ENCODE data around the gene SCIN.
"Not testable (repeated sequence)": the region's sequence is repeated elsewhere in the genome, so short reads cannot be mapped to it uniquely, and the experiment has no call there.

The SCIN gene

GRCh38 chr7:12647364-12648219, 77.1 kb downstream of the SCIN start:
- no peak for DNase-seq (ENCODE audit: low spot score)

- no peak for DNase-seq (ENCODE audit: low spot score)
These were observed 78.3 kb downstream of the SCIN start for GRCh38 chr7:12648704-12649261.

GRCh38 chr7:12649348-12649747, 78.8 kb downstream of the SCIN start:
- no peak for DNase-seq (ENCODE audit: low spot score)

GRCh38 chr7:12650080-12650479, 79.6 kb downstream of the SCIN start:
- no peak for DNase-seq (ENCODE audit: low spot score)

GRCh38 chr7:12653110-12653509, 82.6 kb downstream of the SCIN start:
- DNase-seq (ENCODE audit: low spot score): no peak

- DNase-seq (ENCODE audit: low spot score): no peak
These were observed 83.0 kb downstream of the SCIN start for GRCh38 chr7:12653518-12653917.

GRCh38 chr7:12655161-12655560, 84.6 kb downstream of the SCIN start:
- DNase-seq (ENCODE audit: low spot score): no peak

GRCh38 chr7:12660423-12660822, 89.9 kb downstream of the SCIN start:
- DNase-seq (ENCODE audit: low spot score): not testable (repeated sequence)

GRCh38 chr7:12660986-12661385, 90.5 kb downstream of the SCIN start:
- not testable (repeated sequence) for DNase-seq (ENCODE audit: low spot score)

GRCh38 chr7:12661581-12661980, 91.1 kb downstream of the SCIN start:
- no peak for DNase-seq (ENCODE audit: low spot score)

GRCh38 chr7:12670000-12670729, 99.6 kb downstream of the SCIN start:
- DNase-seq (ENCODE audit: low spot score): no peak

GRCh38 chr7:12670743-12671520, 100.4 kb downstream of the SCIN start:
- DNase-seq (ENCODE audit: low spot score): no peak

GRCh38 chr7:12673436-12673835, 102.9 kb downstream of the SCIN start:
- not testable (repeated sequence) for DNase-seq (ENCODE audit: low spot score)

- DNase-seq (ENCODE audit: low spot score): no peak
These were observed 103.5 kb downstream of the SCIN start for GRCh38 chr7:12674053-12674452.

- no peak for DNase-seq (ENCODE audit: low spot score)
These were observed 104.3 kb downstream of the SCIN start for GRCh38 chr7:12674861-12675260.

GRCh38 chr7:12683678-12684585, 113.4 kb downstream of the SCIN start:
- DNase-seq (ENCODE audit: low spot score): no peak

- DNase-seq (ENCODE audit: low spot score): no peak
These were observed 114.2 kb downstream of the SCIN start for GRCh38 chr7:12684733-12685132.

GRCh38 chr7:12685550-12685949, 115.0 kb downstream of the SCIN start:
- no peak for DNase-seq (ENCODE audit: low spot score)

GRCh38 chr7:12686234-12686890, 115.8 kb downstream of the SCIN start:
- peak; percentile 95 for DNase-seq (ENCODE audit: low spot score)

GRCh38 chr7:12686891-12687717, 116.6 kb downstream of the SCIN start, which contains the start of gene ARL4A:
Gene ARL4A, plus strand, starts transcription at chr7:12687633. Its CDS starts 622 bp downstream, at chr7:12688255.
- peak; percentile 97 for DNase-seq (ENCODE audit: low spot score)
